IgD-negative memory B cell (primary cell): ENCODE measurements around the gene ATP7A. TPM values are rescaled to one million over a fixed set of nuclear protein-coding genes. Genes with fewer than 3 reads are reported as not detected.
A peak's percentile ranks its signal among the peaks of the same experiment; 100 is the strongest.
"Not testable (repeated sequence)": the region's sequence is repeated elsewhere in the genome, so short reads cannot be mapped to it uniquely, and the experiment has no call there.

ENCODE experiments used
- H3K27ac Mint-ChIP-seq, 3 donors: one replicate each; pipeline ENCODE4 v1.8.0; 2020 to 2022; ENCODE audit warnings: mild to moderate bottlenecking in 3 of 3, mixed read lengths in 3 of 3, moderate library complexity in 1 of 3
- H3K27me3 Mint-ChIP-seq: one replicate; pipeline ENCODE4 v1.8.0; 2021; ENCODE audit warnings: mixed read lengths
- H3K36me3 Mint-ChIP-seq: one replicate; pipeline ENCODE4 v1.8.0; 2020; ENCODE audit warnings: mild to moderate bottlenecking, mixed read lengths
- H3K4me1 Mint-ChIP-seq, 3 donors: one replicate each; pipeline ENCODE4 v1.8.0; 2020 to 2022; ENCODE audit warnings: mixed read lengths in 3 of 3, mild to moderate bottlenecking in 1 of 3
- H3K4me3 Mint-ChIP-seq, 4 donors: one replicate each; pipeline ENCODE4 v1.8.0; 2020 to 2022; ENCODE audit warnings: mild to moderate bottlenecking in 4 of 4, mixed read lengths in 4 of 4, moderate library complexity in 3 of 4
- H3K9me3 Mint-ChIP-seq, 3 donors: one replicate each; pipeline ENCODE4 v1.8.0; 2020 to 2021; ENCODE audit warnings: mixed read lengths in 3 of 3, mild to moderate bottlenecking in 1 of 3
- polyA plus RNA-seq: library from polyadenylated mRNA; unstranded; fragments of 300-500 nt; fragmentation: Illumina TruSeq; gene quantifications from one replicate; pipeline ENCODE4 v1.2.3, GENCODE V29; 2021

The ATP7A gene
- 4.1 TPM for polyA plus RNA-seq

- Mint-ChIP-seq H3K9me3 (no peaks in the 10 kb centered on the region), H3K4me1 (peaks cover 5 to 13% (median 9%) of the 10 kb centered on the region in 3 donors), H3K4me3 (peak within 1 kb of the TSS; percentile 83 to 99 (median 96)), H3K27ac (peak within 1 kb of the TSS; percentile 54 to 96 (median 92)), H3K27me3 (no peaks in the 10 kb centered on the region), H3K36me3 (no peaks in the 10 kb centered on the region)
Measured at GRCh38 chrX:77910108-77910840, at the start of gene ATP7A. Gene ATP7A (plus strand): TSS chrX:77910693. CDS start chrX:77971642, 60,949 bp downstream.

DNA sequence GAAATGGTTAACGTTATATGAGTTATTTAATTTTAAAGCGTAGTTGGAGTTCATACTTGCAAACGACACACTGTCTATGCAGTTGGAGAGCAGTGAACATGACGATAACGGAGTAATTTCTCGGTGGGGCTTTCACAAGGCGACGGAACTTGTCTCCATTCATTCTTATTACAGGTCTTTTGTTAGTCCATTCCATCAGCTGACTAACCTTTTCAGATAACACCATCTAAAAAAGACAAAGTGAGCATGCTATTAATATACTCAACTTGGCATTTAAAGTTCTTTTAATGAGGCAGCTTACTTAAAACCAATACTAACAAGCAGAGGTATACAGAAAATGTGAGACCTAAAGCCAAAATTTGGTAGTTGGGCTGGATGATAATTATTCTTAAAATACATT is 35.1 kb upstream of the ATP7A start:
- Mint-ChIP-seq H3K27me3 (no peaks in the 10 kb centered on the region), H3K27ac (no peak overlapping the region), H3K4me3 (no peak overlapping the region), H3K9me3 (no peaks in the 10 kb centered on the region), H3K36me3 (peaks cover 5% of the 10 kb centered on the region), H3K4me1 (peaks cover 0 to 3% (median 2%) of the 10 kb centered on the region in 3 donors)

- not testable (repeated sequence) for H3K4me3 Mint-ChIP-seq, H3K9me3 Mint-ChIP-seq, H3K4me1 Mint-ChIP-seq, H3K27ac Mint-ChIP-seq, H3K27me3 Mint-ChIP-seq, H3K36me3 Mint-ChIP-seq
Measured at GRCh38 chrX:77881418-77881817, 29.1 kb upstream of the ATP7A start.

DNA sequence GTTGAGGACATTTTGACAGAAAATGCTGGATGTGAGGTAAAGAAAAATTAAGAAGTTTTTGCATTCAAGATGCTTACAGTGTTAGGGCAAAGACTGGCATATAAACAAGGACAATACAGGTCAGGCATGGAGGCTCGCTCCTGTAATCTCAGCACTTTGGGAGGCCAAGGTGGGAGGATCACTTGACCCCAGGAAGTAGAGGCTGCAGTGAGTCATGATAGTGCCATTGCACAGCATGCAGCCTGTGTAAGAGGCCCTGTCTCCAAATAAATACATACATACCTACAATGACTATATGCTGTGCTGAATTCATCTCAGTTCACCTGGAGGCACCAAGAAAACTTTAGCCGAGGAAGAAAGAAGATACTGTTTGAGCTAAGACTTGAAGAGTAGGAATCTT is 17.6 kb upstream of the ATP7A start:
- Mint-ChIP-seq H3K4me3 (peak overlapping the region in 1 of 4 donors; percentile 98), H3K36me3 (no peaks in the 10 kb centered on the region), H3K4me1 (peaks cover 9 to 15% (median 13%) of the 10 kb centered on the region in 3 donors), H3K27ac (peak overlapping the region in 1 of 3 donors; percentile 4), H3K27me3 (no peaks in the 10 kb centered on the region), H3K9me3 (no peaks in the 10 kb centered on the region)

DNA sequence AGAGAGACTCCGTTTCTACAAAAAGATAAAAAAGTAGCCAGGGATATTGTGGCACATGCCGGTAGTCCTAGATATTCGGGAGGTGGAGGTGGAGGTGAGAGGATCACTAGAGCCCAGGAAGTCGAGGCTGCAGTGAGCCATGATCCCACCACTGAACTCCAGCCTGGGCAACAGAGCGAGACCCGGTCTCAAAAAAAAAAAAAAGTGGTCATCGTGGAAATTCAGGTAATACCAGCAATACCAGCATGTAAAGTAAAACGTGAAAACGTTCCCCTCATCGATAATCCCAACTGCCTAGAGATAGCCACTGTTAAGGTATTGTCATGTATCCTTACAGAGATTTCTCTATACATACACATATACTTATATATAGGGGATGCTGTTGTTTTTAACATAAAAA is 16.8 kb upstream of the ATP7A start:
- H3K9me3 Mint-ChIP-seq, result no peaks in the 10 kb centered on the region
- no peaks in the 10 kb centered on the region for H3K27me3 Mint-ChIP-seq
- no peaks in the 10 kb centered on the region for H3K36me3 Mint-ChIP-seq
- peak overlapping the region; percentile 92 to 99 (median 96) for H3K4me3 Mint-ChIP-seq
- peaks cover 9 to 15% (median 13%) of the 10 kb centered on the region in 3 donors for H3K4me1 Mint-ChIP-seq
- H3K27ac Mint-ChIP-seq, result peak overlapping the region in 1 of 3 donors; percentile 98

DNA sequence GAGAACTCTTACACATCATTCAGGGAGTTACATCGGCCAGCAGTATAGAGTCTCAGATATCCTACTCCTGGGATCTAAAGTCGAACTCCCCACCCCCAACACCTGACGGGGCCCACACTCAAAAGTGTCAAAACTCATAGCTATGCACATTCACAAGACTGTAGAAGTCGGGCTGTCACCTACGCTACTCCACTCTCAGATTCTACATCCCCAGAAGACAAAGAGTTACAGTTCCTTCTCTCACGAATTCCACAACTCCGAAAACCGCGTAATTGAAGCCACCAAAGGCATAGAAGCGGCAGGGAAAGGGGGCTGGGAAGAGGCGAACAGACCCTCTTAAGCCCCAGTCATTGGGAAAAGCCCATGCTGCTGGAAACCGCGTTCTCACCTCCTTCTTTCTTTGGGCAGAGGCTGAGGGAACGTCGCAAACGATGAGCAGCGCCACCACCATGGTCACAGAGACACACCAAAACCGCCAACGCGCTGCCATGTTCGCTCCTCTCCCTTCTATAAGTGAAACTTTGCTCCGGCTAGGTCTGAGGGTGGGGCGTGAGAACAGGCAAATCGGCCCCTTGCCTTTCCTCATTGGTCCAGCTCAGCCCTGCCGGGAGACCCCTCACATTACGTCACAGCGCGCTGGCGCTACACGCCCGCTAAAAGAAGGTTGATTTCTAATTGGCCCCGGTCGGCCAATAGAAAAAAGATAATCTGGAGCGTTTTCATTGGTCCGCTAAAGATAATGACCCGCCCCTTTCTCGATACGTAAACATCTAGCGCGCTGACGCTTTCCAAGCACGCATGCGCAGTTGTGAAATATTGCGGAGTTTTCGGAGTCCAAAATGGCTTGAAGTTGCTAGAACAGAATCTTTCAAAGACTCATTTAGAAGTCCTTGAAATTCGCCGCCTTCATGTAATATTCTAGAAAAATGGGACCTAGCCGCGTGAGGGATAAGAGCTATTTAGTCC is 15.3 kb upstream of the ATP7A start, which contains the start of gene MAGT1:
MAGT1 (minus strand) TSS at position 515 of the 966 bp plus-strand sequence; CDS start at position 490, 25 bp downstream.
- peak within 1 kb of the TSS; percentile 92 to 99 (median 96) for H3K4me3 Mint-ChIP-seq
- no peaks in the 10 kb centered on the region for H3K36me3 Mint-ChIP-seq

DNA sequence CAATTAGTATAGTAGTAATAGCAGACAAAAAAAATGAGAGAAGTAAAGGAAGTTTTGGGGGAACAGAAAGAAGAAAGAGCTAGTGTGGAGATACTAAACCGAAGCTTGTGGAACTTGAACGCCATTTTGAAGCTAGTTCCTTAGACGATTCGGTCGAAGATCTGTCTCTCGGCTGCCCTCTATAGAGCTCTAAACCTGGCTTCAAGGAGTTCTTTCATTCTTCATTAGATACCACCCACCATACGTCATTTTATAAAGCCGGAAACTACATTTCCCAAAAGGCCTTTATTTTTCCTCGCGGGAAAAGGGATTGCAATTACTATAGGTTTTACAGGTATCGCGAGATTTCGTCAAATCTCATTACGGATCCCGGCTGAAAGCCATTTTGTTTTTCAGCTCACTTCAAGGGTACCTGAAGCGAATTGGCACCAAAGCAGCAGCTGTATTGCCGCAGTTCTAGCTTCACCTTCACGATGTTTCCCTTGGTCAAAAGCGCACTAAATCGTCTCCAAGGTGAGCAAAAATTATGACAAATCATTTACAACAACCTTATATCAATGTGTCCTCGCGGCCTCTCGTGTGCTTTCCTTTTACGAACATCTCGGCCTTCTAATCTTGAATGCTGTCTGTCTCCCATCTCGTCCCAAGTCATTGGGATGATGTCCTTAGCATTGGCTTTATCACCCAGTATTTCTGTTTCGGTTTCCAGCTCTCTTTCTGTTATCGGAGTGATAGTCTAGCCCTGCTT is 11.2 kb upstream of the ATP7A start, which contains the start of gene COX7B:
COX7B (plus strand) TSS at position 388 of the 748 bp plus-strand sequence; CDS start at position 474, 86 bp downstream.
- H3K27ac Mint-ChIP-seq, result peak within 1 kb of the TSS; percentile 84 to 95 (median 91)
- H3K27me3 Mint-ChIP-seq, result no peaks in the 10 kb centered on the region
- H3K4me1 Mint-ChIP-seq, result peaks cover 12 to 17% (median 12%) of the 10 kb centered on the region in 3 donors
- H3K36me3 Mint-ChIP-seq, result peaks cover 5% of the 10 kb centered on the region
- peaks cover 0 to 2% (median 0%) of the 10 kb centered on the region in 3 donors for H3K9me3 Mint-ChIP-seq
- H3K4me3 Mint-ChIP-seq, result peak within 1 kb of the TSS; percentile 84 to 95 (median 94)

More for the DNA sequence above, 15.3 kb upstream of the ATP7A start, which contains the start of gene MAGT1:
- Mint-ChIP-seq H3K4me1 (peaks cover 8 to 20% (median 14%) of the 10 kb centered on the region in 3 donors), H3K27me3 (no peaks in the 10 kb centered on the region), H3K9me3 (peaks cover 0 to 2% (median 0%) of the 10 kb centered on the region in 3 donors), H3K27ac (peak within 1 kb of the TSS; percentile 97 to 99 (median 98))

DNA sequence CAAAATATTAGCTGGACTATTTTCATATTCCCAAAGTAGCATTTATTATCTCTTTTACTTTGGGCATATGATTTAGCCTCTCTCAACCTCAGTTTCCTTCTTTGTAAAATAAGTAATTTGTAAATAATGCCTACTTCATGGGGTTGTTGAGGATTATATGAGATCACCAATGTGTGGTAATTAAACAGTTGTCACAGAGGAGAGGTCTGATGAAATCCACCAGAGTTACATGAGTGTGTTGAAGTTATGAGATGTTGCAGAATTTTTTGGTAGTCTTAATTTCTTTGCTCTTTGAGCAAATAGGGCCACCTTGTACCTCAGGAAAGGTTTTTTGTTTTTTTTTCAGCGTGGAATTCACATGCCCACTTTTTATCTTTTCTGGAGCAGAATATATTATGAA is 9.8 kb upstream of the ATP7A start:
- Mint-ChIP-seq H3K4me3 (peak overlapping the region; percentile 84 to 95 (median 94)), H3K9me3 (peaks cover 0 to 2% (median 0%) of the 10 kb centered on the region in 3 donors), H3K36me3 (peaks cover 5% of the 10 kb centered on the region), H3K27me3 (no peaks in the 10 kb centered on the region), H3K27ac (peak overlapping the region; percentile 20 to 91 (median 84)), H3K4me1 (peaks cover 12 to 13% (median 12%) of the 10 kb centered on the region in 3 donors)

- peaks cover 5% of the 10 kb centered on the region for H3K36me3 Mint-ChIP-seq
- peaks cover 0 to 2% (median 0%) of the 10 kb centered on the region in 3 donors for H3K9me3 Mint-ChIP-seq
- no peak overlapping the region for H3K27ac Mint-ChIP-seq
- H3K27me3 Mint-ChIP-seq, result no peaks in the 10 kb centered on the region
- H3K4me1 Mint-ChIP-seq, result peaks cover 11 to 12% (median 12%) of the 10 kb centered on the region in 3 donors
- peak overlapping the region; percentile 34 to 94 (median 67) for H3K4me3 Mint-ChIP-seq
Measured at GRCh38 chrX:77901506-77901905, 9.0 kb upstream of the ATP7A start.

DNA sequence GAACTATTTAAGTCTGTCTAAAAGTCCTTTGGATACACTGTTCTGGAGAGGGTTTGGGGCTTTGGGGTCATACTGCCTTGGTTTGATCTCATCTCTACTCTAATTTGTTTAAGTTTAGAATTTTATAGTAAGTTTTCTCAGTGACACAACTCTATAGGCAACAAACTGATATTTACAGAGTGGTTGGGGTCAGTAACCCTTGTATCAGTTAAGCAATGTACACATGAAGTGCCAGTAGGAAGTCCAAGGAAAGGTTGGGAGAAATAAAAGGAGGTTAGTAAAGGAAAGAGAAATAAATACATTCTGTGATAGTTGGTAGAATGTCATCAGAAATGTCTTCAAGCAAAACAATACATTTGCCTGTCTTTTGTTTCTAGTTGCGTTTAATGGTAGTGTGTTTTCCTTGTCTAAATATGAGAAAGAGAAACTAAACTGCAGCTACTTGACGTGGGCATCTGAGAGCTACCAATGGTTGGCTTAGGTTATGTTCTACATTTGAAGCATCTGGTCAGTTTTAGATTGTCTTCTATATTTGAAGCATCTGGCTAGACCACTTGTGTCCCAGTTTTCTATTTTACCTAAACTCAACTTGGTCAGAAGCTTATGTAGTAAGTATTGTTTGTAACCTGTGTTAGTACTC is 6.9 kb downstream of the ATP7A start:
- Mint-ChIP-seq H3K36me3 (no peaks in the 10 kb centered on the region), H3K27ac (no peak overlapping the region), H3K27me3 (no peaks in the 10 kb centered on the region), H3K9me3 (peaks cover 0 to 2% (median 0%) of the 10 kb centered on the region in 3 donors), H3K4me1 (peaks cover 9 to 25% (median 12%) of the 10 kb centered on the region in 3 donors), H3K4me3 (peak overlapping the region in 1 of 4 donors; percentile 19)

GRCh38 chrX:77918568-77918967 is 8.1 kb downstream of the ATP7A start:
- peaks cover 0 to 2% (median 0%) of the 10 kb centered on the region in 3 donors for H3K9me3 Mint-ChIP-seq
- peak overlapping the region in 1 of 4 donors; percentile 6 for H3K4me3 Mint-ChIP-seq
- H3K4me1 Mint-ChIP-seq, result peaks cover 8 to 21% (median 9%) of the 10 kb centered on the region in 3 donors
- H3K36me3 Mint-ChIP-seq, result no peaks in the 10 kb centered on the region
- H3K27me3 Mint-ChIP-seq, result no peaks in the 10 kb centered on the region
- H3K27ac Mint-ChIP-seq, result no peak overlapping the region

- not testable (repeated sequence) for H3K9me3 Mint-ChIP-seq, H3K4me3 Mint-ChIP-seq, H3K27me3 Mint-ChIP-seq, H3K36me3 Mint-ChIP-seq
- peaks cover 7 to 21% (median 9%) of the 10 kb centered on the region in 3 donors for H3K4me1 Mint-ChIP-seq
- H3K27ac Mint-ChIP-seq, result peak overlapping the region in 1 of 3 donors; percentile 14
Measured at GRCh38 chrX:77919370-77919769, 8.9 kb downstream of the ATP7A start.

DNA sequence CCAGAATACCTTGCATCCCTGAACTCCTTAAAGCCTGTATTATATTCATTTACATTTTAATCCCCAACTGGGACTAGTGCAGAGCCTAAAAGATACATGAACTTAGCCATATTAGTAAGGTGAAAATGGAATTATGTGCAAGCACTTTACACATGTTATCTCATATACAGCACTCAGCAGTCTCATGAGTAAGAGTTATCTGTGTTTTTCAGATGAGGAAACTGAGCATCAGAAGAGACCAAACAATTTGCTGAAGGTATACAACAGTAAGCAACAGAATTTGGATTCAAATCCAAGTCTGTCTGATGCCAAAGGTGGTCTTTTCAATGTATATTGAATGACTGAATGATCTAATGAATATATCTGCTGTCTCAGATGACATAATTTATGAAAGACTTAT is 12.3 kb downstream of the ATP7A start:
- H3K4me1 Mint-ChIP-seq, result peaks cover 4 to 11% (median 10%) of the 10 kb centered on the region in 3 donors
- no peak overlapping the region for H3K4me3 Mint-ChIP-seq
- H3K27me3 Mint-ChIP-seq, result no peaks in the 10 kb centered on the region
- peaks cover 0 to 2% (median 0%) of the 10 kb centered on the region in 3 donors for H3K9me3 Mint-ChIP-seq
- H3K27ac Mint-ChIP-seq, result peak overlapping the region in 2 of 3 donors; percentile 3 to 9
- H3K36me3 Mint-ChIP-seq, result peaks cover 1% of the 10 kb centered on the region
